K562 (cell line): Measurements from ENCODE around the gene MRPL57. TPM values are rescaled to one million over a fixed set of nuclear protein-coding genes. Genes with fewer than 3 reads are reported as not detected.

Source experiments
- ATAC-seq: fragments of 200-7000 bp; cut with Tn5 transposase; 3 replicates; pipeline ENCODE4 v1.9.1; 2020; ENCODE audit warnings: moderate library complexity
- BruUV-seq: library from RNA; stranded (reverse); fragments of 400-500 nt; replicated peaks from 2 replicates; lab custom pipeline; 2021; lab: Mats Ljungman, UMichigan
- CTCF ChIA-PET: fragments of 300-600 bp; formaldehyde crosslinking; extraction: SDS; loops from one replicate; lab custom pipeline; 2021; ENCODE audit warnings: low intra/inter-chr PET ratio; lab: Yijun Ruan, JAX
- POLR2A ChIA-PET: fragments of 300-600, 350-650 bp; sonication (Branson Sonifier 250); formaldehyde crosslinking; extraction: SDS; loops from one replicate; lab custom pipeline; 2021; ENCODE audit warnings: antibody characterized with exemption, inconsistent platforms; lab: Yijun Ruan, JAX
- DNase-seq, 4 experiments: peaks; one replicate each; pipeline versions ENCODE4 v3.0.0 to v3.0.0-alpha.2; 2011 to 2018; ENCODE audit warnings: low spot score in 3 of 4, mixed read lengths in 3 of 4; ENCODE audit errors: extremely low read depth in 1 of 4
- FAIRE-seq: peaks from 2 replicates; lab custom pipeline; 2011; peaks lifted over from hg19 to GRCh38; lab: Jason Lieb, UNC
- H2AFZ ChIP-seq: 2 replicates; pipeline ENCODE4 v1.6.0; 2011; ENCODE audit warnings: low read depth, low read length, control low read depth, inconsistent platforms
- H3K27ac ChIP-seq: fragments of 200-600 bp; 3 replicates; pipeline ENCODE4 v1.8.0; 2011; ENCODE audit warnings: low read depth, mild to moderate bottlenecking, control low read depth, inconsistent platforms, low read length, moderate library complexity, mixed read lengths; ENCODE audit errors: extremely low read depth
- H3K27me3 ChIP-seq, 2 experiments: fragments of 300-600 bp in 1 of 2; 2 replicates in 1 of 2; 3 replicates in 1 of 2; pipeline versions ENCODE4 v1.6.0 to v1.8.0; 2011; ENCODE audit warnings: inconsistent platforms in 2 of 2, low read length in 2 of 2, mild to moderate bottlenecking in 1 of 2, mixed read lengths in 1 of 2, moderate library complexity in 1 of 2; ENCODE audit not compliant: control insufficient read depth in 2 of 2, insufficient read depth in 2 of 2
- H3K36me3 ChIP-seq: fragments of 300-600 bp; 3 replicates; pipeline ENCODE4 v1.8.0; 2011; ENCODE audit warnings: mild to moderate bottlenecking, low read length, inconsistent platforms; ENCODE audit not compliant: control insufficient read depth, insufficient read depth
- H3K4me1 ChIP-seq, 2 experiments: fragments of 200-600 bp in 1 of 2; replicated peaks in 1 of 2; 2 replicates in 1 of 2; 3 replicates in 1 of 2; pipeline versions ENCODE4 v1.5.1 to v1.8.0; 2011; ENCODE audit warnings: inconsistent platforms in 2 of 2, low read length in 2 of 2, mild to moderate bottlenecking in 1 of 2, mixed read lengths in 1 of 2, moderate library complexity in 1 of 2; ENCODE audit not compliant: control insufficient read depth in 2 of 2, insufficient read depth in 2 of 2
- H3K4me2 ChIP-seq: 2 replicates; pipeline ENCODE4 v1.6.1; 2011; ENCODE audit warnings: low read length, control low read depth, inconsistent platforms, mixed read lengths; ENCODE audit not compliant: insufficient read depth
- H3K4me3 ChIP-seq: fragments of 200-600 bp; sonication (generic), shearing (Covaris generic); 2 replicates; pipeline ENCODE4 v1.5.1; 2016; ENCODE audit warnings: control low read depth, inconsistent platforms
- H3K79me2 ChIP-seq: fragments of 200-600 bp; 3 replicates; pipeline ENCODE4 v1.8.0; 2011; ENCODE audit warnings: low read length, inconsistent platforms; ENCODE audit not compliant: control insufficient read depth, insufficient read depth
- H3K9ac ChIP-seq, 2 experiments: 2 replicates each; pipeline versions ENCODE4 v1.6.0 to v1.6.1; 2011; ENCODE audit warnings: low read depth in 2 of 2, low read length in 2 of 2, control low read depth in 1 of 2, inconsistent platforms in 1 of 2, mild to moderate bottlenecking in 1 of 2, mixed read lengths in 1 of 2; ENCODE audit not compliant: insufficient read depth in 1 of 2
- H3K9me1 ChIP-seq: one replicate; pipeline ENCODE4 v1.6.0; 2011; ENCODE audit warnings: inconsistent platforms, mild to moderate bottlenecking, low read length, moderate library complexity; ENCODE audit not compliant: control insufficient read depth, insufficient read depth
- H3K9me3 ChIP-seq: replicated peaks from 2 replicates; pipeline ENCODE4 v1.5.1; 2011; ENCODE audit warnings: low read depth, low read length, inconsistent platforms; ENCODE audit not compliant: control insufficient read depth, insufficient read depth
- H4K20me1 ChIP-seq: replicated peaks from 2 replicates; pipeline ENCODE4 v1.6.1; 2011; ENCODE audit warnings: low read length, inconsistent platforms, mixed read lengths; ENCODE audit not compliant: control insufficient read depth, insufficient read depth
- ARID4B ChIP-seq: sonication (generic); formaldehyde crosslinking; IDR thresholded peaks from 2 replicates; pipeline ENCODE4 v1.8.0; 2022; ENCODE audit warnings: mild to moderate bottlenecking, missing genetic modification reagents
- CBFA2T2 ChIP-seq: fragments of 450-650 bp; conservative IDR thresholded peaks from 2 replicates; pipeline ENCODE4 v1.6.1; 2017; ENCODE audit warnings: mild to moderate bottlenecking
- CREB3L1 ChIP-seq: fragments of 450-650 bp; IDR thresholded peaks from 2 replicates; pipeline ENCODE4 v1.6.1; 2014; ENCODE audit warnings: low read depth, mild to moderate bottlenecking, moderate library complexity, borderline replicate concordance
- CREM ChIP-seq: IDR thresholded peaks from 2 replicates; pipeline ENCODE4 v1.6.1; 2014; ENCODE audit warnings: antibody characterized with exemption, low read depth
- GATAD2A ChIP-seq: fragments of 450-650 bp; IDR thresholded peaks from 2 replicates; pipeline ENCODE4 v1.6.1; 2017
- NR2C1 ChIP-seq, 2 experiments: fragments of 450-650 bp; IDR thresholded peaks; 2 replicates each; pipeline ENCODE4 v1.6.1; 2017; ENCODE audit warnings: mild to moderate bottlenecking in 2 of 2, antibody characterized with exemption in 1 of 2, inconsistent platforms in 1 of 2, missing compliant biosample characterization in 1 of 2, missing genetic modification characterization in 1 of 2
- PRPF4 ChIP-seq: fragments of 200-400 bp; formaldehyde crosslinking; IDR thresholded peaks from one replicate; pipeline ENCODE4 v1.6.1; 2017; ENCODE audit warnings: low read length, low read depth, mild to moderate bottlenecking; ENCODE audit not compliant: insufficient read depth, poor library complexity, severe bottlenecking
- TAF1 ChIP-seq: IDR thresholded peaks from 2 replicates; pipeline ENCODE4 v1.6.1; 2011; ENCODE audit warnings: mild to moderate bottlenecking, low read length, moderate library complexity; ENCODE audit not compliant: insufficient read depth, control insufficient read depth, severe bottlenecking; ENCODE audit errors: extremely low read depth
- ZNF444 ChIP-seq: fragments of 250-450 bp; sonication (Bioruptor Pico); IDR thresholded peaks from 2 replicates; pipeline ENCODE4 v1.4.0; 2020; ENCODE audit warnings: mild to moderate bottlenecking, moderate library complexity
- WGBS: fragments of 100-300 bp; shearing (Covaris generic); methylation state at CpG from one replicate; pipeline ENCODE4 v1.1.6; 2016; ENCODE audit warnings: low coverage, mixed read lengths; ENCODE audit not compliant: insufficient coverage; ENCODE audit errors: missing lambda C conversion rate; 5-methylcytosine and 5-hydroxymethylcytosine counted together
- in situ Hi-C: fragments of 300-500 bp; cut with MboI; formaldehyde crosslinking; loops from 4 replicates; pipeline ENCODE4 v1.15.0; 2018; ENCODE audit warnings: inconsistent platforms, mixed read lengths
- intact Hi-C: fragments of 100-400 bp; cut with micrococcal nuclease; formaldehyde crosslinking; loops from 2 replicates; pipeline ENCODE4 v1.14.2; 2022
- polyA plus RNA-seq, 8 experiments: library from polyadenylated mRNA; depleted of rRNA in 4 of 8; stranded (reverse) in 5 of 8; unstranded in 3 of 8; fragments of >200 nt; fragmentation: Nextera tagmentation in 2 of 8; fragmentation: Illumina TruSeq in 1 of 8; extraction: Ambion mirVana in 2 of 8; extraction: Trizol in 1 of 8; gene quantifications; 2 replicates each; pipeline versions ENCODE4 v1.2.1 to v1.2.3, GENCODE V29; 2011 to 2014; ENCODE audit warnings: inconsistent platforms in 1 of 8, missing spikeins in 1 of 8
- total RNA-seq, 7 experiments: library from RNA; depleted of rRNA in 6 of 7; stranded (reverse); fragments of >200 nt in 6 of 7; fragmentation: Illumina TruSeq in 2 of 7; extraction: Trizol in 2 of 7; gene quantifications; 2 replicates each; pipeline versions ENCODE4 v1.2.1 to v1.2.3, GENCODE V29; 2011 to 2021; ENCODE audit warnings: low replicate concordance in 1 of 7

Gene MRPL57
- total and polyA plus RNA-seq, 9 of the 15 experiments (the other 6 are each of a cell fraction or from before 2014, with no cell fraction given): 6.5 to 40.4 (median 15.7) TPM

GRCh38 chr13:21133077-21133476 is 43.4 kb upstream of the MRPL57 start:
- H3K27ac ChIP-seq: no peak overlapping the region
- ATAC-seq (no peak), DNase-seq (no peak), FAIRE-seq (no peak)
- CTCF ChIA-PET: interaction anchor here (1.0 kb wide), 1 partner anchor 110 kb away, joined by 3 read pairs; no protein-coding TSS in a partner anchor
- no peaks in the 10 kb centered on the region; a peak in 1 of 5 replicates for H3K4me1 ChIP-seq
- H3K36me3 ChIP-seq: no peaks in the 10 kb centered on the region
- BruUV-seq: no TSS peak
- POLR2A ChIA-PET: no interaction called here
- in situ Hi-C loops (no loop called here), intact Hi-C loops (no loop called here)
- no peaks in the 10 kb centered on the region for H4K20me1 ChIP-seq
- no peak overlapping the region for H3K9ac ChIP-seq
- H2AFZ ChIP-seq: no peak overlapping the region
- WGBS: 0% methylated on average over 3 of the region's 3 CpGs
- no peak overlapping the region for H3K4me3 ChIP-seq
- H3K4me2 ChIP-seq: no peak overlapping the region
- H3K79me2 ChIP-seq: no peaks in the 10 kb centered on the region
- H3K27me3 ChIP-seq: peaks cover 0 to 2% of the 10 kb centered on the region in 2 experiments; a peak in 1 of 5 replicates
- no peaks in the 10 kb centered on the region for H3K9me1 ChIP-seq
- H3K9me3 ChIP-seq: no peaks in the 10 kb centered on the region
- no peak for TF ChIP-seq GATAD2A
- no peak for TF ChIP-seq CREB3L1
- no peak for TF ChIP-seq NR2C1 (IDR thresholded peaks at IDR 0.05)
- no peak for TF ChIP-seq NR2C1 (tag; IDR thresholded peaks at IDR 0.05)
- TF ChIP-seq PRPF4: no peak
- TF ChIP-seq ARID4B: no peak
- no peak for TF ChIP-seq CBFA2T2
- no peak for TF ChIP-seq ZNF444
- TF ChIP-seq TAF1: no peak
- no peak for TF ChIP-seq CREM
